ENCODE results near the gene PRRX2. TPM values are rescaled to one million over a fixed set of nuclear protein-coding genes. Genes with fewer than 3 reads are reported as not detected.

Gene PRRX2
- total and polyA plus RNA-seq, 9 of the 15 experiments (the other 6 are each of a cell fraction or from before 2014, with no cell fraction given) = 0.21 TPM; not detected in 8

- TF ChIP-seq, protein P1, sequence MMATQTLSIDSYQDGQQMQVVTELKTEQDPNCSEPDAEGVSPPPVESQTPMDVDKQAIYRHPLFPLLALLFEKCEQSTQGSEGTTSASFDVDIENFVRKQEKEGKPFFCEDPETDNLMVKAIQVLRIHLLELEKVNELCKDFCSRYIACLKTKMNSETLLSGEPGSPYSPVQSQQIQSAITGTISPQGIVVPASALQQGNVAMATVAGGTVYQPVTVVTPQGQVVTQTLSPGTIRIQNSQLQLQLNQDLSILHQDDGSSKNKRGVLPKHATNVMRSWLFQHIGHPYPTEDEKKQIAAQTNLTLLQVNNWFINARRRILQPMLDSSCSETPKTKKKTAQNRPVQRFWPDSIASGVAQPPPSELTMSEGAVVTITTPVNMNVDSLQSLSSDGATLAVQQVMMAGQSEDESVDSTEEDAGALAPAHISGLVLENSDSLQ (IDR thresholded peaks at IDR 0.05) = no peak
- TF ChIP-seq ZNF507 (tag; conservative IDR thresholded peaks at IDR 0.05) (no peak), NR1H2 (CRISPR knock-in tag; IDR thresholded peaks at IDR 0.05) (0 out of 2 replicates have a peak, but pooled peaks have one; percentile 70), E2F5 (CRISPR knock-in tag; IDR thresholded peaks at IDR 0.05) (no peak), TCF15 (CRISPR knock-in tag; IDR thresholded peaks at IDR 0.05) (no peak), RHOXF2B (CRISPR knock-in tag; conservative IDR thresholded peaks at IDR 0.05) (no peak), CHD4 (IDR thresholded peaks at IDR 0.05; ENCODE audit: insufficient read depth, insufficient replicate concordance, low read depth, low read length, poor library complexity, severe bottlenecking) (no peak), CREM (IDR thresholded peaks at IDR 0.05; ENCODE audit: low read depth) (peak; percentile 46; the same call in 1 of the 2 replicates), TAF9B (IDR thresholded peaks at IDR 0.05; ENCODE audit: partially characterized antibody) (no peak), ZNF778 (CRISPR knock-in tag; IDR thresholded peaks at IDR 0.05) (no peak), ZNF445 (CRISPR knock-in tag; IDR thresholded peaks at IDR 0.05; ENCODE audit: low read depth) (no peak), ARID1B (IDR thresholded peaks at IDR 0.05) (no peak), ELF2 (CRISPR knock-in tag; IDR thresholded peaks at IDR 0.05) (no peak)
Measured at GRCh38 chr9:129619787-129620668, 45.4 kb upstream of the PRRX2 start (continued).

All from K562 (cell line).